ENCODE results near the gene NEU1. TPM values are rescaled to one million over a fixed set of nuclear protein-coding genes. Genes with fewer than 3 reads are reported as not detected.
"Not testable (repeated sequence)": the region's sequence is repeated elsewhere in the genome, so short reads cannot be mapped to it uniquely, and the experiment has no call there.

The NEU1 gene
- total and polyA plus RNA-seq, 2 donors (not counting 1 experiment from before 2014, with no cell fraction given), result 25.3 to 35.1 TPM

DNA sequence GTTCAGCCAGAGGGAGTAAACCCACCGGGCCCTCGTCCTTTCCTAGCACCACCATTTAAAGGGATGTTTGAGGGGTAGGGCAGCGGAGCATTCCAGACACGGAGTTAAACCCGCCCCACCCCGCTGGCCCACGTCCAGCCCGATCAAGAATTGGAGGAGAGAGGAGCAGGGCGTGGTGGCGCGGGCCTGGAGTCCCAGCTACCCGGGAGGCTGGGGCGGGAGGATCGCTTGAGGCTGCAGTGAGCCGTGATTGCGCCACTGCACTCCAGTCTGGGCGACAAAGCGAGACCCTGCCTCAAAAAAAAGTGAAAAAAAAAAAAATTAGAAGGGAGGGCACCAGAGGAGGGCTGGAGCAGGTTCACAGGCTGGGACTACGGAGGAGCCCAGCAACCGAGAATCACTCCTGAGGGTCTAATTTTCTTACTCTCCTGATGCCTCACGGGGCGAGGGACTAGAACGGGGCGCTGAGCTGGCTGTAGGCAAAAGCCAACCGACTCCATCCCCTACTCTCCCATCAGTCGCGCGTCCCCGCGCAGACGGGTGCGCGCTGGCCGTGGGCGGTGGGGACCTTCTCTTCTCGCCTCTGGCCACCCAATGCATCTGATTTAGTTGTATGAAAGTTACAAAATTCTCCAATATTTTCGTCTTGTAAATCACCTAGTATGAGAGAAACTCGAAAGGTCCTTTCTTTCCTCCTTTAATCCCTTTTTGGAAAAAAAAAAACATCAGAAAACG is 41.2 kb downstream of the NEU1 start:
- peak overlapping the region; percentile 98 for H3K27ac Mint-ChIP-seq
- ChIA-PET CTCF (interaction anchor here (0.7 kb wide), 1 partner anchor 9 kb away, joined by 3 read pairs; no protein-coding TSS in a partner anchor), POLR2A (interaction anchor here (0.6 to 1.2 kb wide), 5 partner anchors 16 to 169 kb away, joined by 3 to 8 read pairs (median 5); partner anchors contain the start of genes BAG6 and VARS1)
- DNase-seq (no peak), ATAC-seq (ENCODE audit: low read depth) (peak; percentile 52)
- Histone ChIP-seq H3K36me3 (replicated peaks in 1 of 2; ENCODE audit: control extremely low read depth in 1 of 2, control insufficient read depth in 1 of 2, extremely low read depth in 1 of 2, insufficient read depth in 2 of 2, low read length in 1 of 2) (no peaks in the 10 kb centered on the region), H3K9me3 (ENCODE audit: control extremely low read depth in 1 of 3, control insufficient read depth in 2 of 3, insufficient read depth in 1 of 3, low read length in 2 of 3) (no peaks in the 10 kb centered on the region), H4K20me1 (ENCODE audit: control insufficient read depth, insufficient read depth, low read length, poor library complexity, severe bottlenecking) (no peaks in the 10 kb centered on the region), H3K27me3 (replicated peaks in 1 of 4; ENCODE audit: control extremely low read depth in 1 of 4, control insufficient read depth in 3 of 4, insufficient read depth in 4 of 4, low read length in 3 of 4) (no peaks in the 10 kb centered on the region), H3K4me3 (ENCODE audit: control extremely low read depth in 1 of 5, extremely low read depth in 1 of 5, insufficient read depth in 1 of 5, low read depth in 2 of 5, low read length in 4 of 5) (peak overlapping the region; percentile 59 to 79 (median 77)), H3K27ac (ENCODE audit: low read length in 2 of 2) (peak overlapping the region; percentile 77 to 78), H3K4me1 (ENCODE audit: control insufficient read depth in 2 of 2, insufficient read depth in 2 of 2, low read length in 2 of 2) (peaks cover 26 to 41% of the 10 kb centered on the region in 2 donors), H3K9ac (ENCODE audit: low read length) (peak overlapping the region; percentile 75), H3K4me2 (replicated peaks; ENCODE audit: low read depth, low read length, poor library complexity, severe bottlenecking) (peak overlapping the region; percentile 83), H3K79me2 (ENCODE audit: control insufficient read depth, insufficient read depth, low read length) (no peaks in the 10 kb centered on the region), H2AFZ (ENCODE audit: insufficient read depth, low read depth, low read length, poor library complexity, severe bottlenecking) (peak overlapping the region; percentile 84)
- WGBS (ENCODE audit: insufficient coverage), result 16% methylated on average over 19 of the region's 39 CpGs
- TF ChIP-seq, protein P1, sequence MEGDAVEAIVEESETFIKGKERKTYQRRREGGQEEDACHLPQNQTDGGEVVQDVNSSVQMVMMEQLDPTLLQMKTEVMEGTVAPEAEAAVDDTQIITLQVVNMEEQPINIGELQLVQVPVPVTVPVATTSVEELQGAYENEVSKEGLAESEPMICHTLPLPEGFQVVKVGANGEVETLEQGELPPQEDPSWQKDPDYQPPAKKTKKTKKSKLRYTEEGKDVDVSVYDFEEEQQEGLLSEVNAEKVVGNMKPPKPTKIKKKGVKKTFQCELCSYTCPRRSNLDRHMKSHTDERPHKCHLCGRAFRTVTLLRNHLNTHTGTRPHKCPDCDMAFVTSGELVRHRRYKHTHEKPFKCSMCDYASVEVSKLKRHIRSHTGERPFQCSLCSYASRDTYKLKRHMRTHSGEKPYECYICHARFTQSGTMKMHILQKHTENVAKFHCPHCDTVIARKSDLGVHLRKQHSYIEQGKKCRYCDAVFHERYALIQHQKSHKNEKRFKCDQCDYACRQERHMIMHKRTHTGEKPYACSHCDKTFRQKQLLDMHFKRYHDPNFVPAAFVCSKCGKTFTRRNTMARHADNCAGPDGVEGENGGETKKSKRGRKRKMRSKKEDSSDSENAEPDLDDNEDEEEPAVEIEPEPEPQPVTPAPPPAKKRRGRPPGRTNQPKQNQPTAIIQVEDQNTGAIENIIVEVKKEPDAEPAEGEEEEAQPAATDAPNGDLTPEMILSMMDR (IDR thresholded peaks at IDR 0.05), result no peak
- TF ChIP-seq EZH2 (IDR thresholded peaks at IDR 0.05; ENCODE audit: borderline replicate concordance, insufficient read depth, low read depth, low read length, poor library complexity, severe bottlenecking), result no peak
- H3K4me3 Mint-ChIP-seq, result peak overlapping the region; percentile 89
- H3K4me1 Mint-ChIP-seq, result peaks cover 29% of the 10 kb centered on the region
- intact Hi-C loops (cut with micrococcal nuclease), result no loop called here
- no peaks in the 10 kb centered on the region for H3K27me3 Mint-ChIP-seq
- H3K9me3 Mint-ChIP-seq (ENCODE audit: insufficient read depth), result no peaks in the 10 kb centered on the region

- H3K36me3 ChIP-seq (replicated peaks in 1 of 2; ENCODE audit: control extremely low read depth in 1 of 2, control insufficient read depth in 1 of 2, extremely low read depth in 1 of 2, insufficient read depth in 2 of 2, low read length in 1 of 2); intact Hi-C loops (cut with micrococcal nuclease); H3K4me3 Mint-ChIP-seq; DNase-seq; H3K9me3 Mint-ChIP-seq (ENCODE audit: insufficient read depth); H3K9me3 ChIP-seq (ENCODE audit: control extremely low read depth in 1 of 3, control insufficient read depth in 2 of 3, insufficient read depth in 1 of 3, low read length in 2 of 3); H3K4me2 ChIP-seq (replicated peaks; ENCODE audit: low read depth, low read length, poor library complexity, severe bottlenecking); H3K9ac ChIP-seq (ENCODE audit: low read length); ATAC-seq (ENCODE audit: low read depth); H3K27ac Mint-ChIP-seq; H2AFZ ChIP-seq (ENCODE audit: insufficient read depth, low read depth, low read length, poor library complexity, severe bottlenecking); H3K27ac ChIP-seq (ENCODE audit: low read length in 2 of 2); H3K27me3 ChIP-seq (replicated peaks in 1 of 4; ENCODE audit: control extremely low read depth in 1 of 4, control insufficient read depth in 3 of 4, insufficient read depth in 4 of 4, low read length in 3 of 4); H4K20me1 ChIP-seq (ENCODE audit: control insufficient read depth, insufficient read depth, low read length, poor library complexity, severe bottlenecking); H3K79me2 ChIP-seq (ENCODE audit: control insufficient read depth, insufficient read depth, low read length); H3K27me3 Mint-ChIP-seq; H3K4me3 ChIP-seq (ENCODE audit: control extremely low read depth in 1 of 5, extremely low read depth in 1 of 5, insufficient read depth in 1 of 5, low read depth in 2 of 5, low read length in 4 of 5): not testable (repeated sequence)
- WGBS (ENCODE audit: insufficient coverage), result 96% methylated on average over 7 of the region's 10 CpGs
- ChIA-PET POLR2A (interaction anchor here (0.7 kb wide), 1 partner anchor 90 kb away, joined by 11 read pairs; no protein-coding TSS in a partner anchor), CTCF (interaction anchor here (0.9 to 1.5 kb wide), 3 partner anchors 68 to 93 kb away, joined by 3 to 7 read pairs (median 4); no protein-coding TSS in a partner anchor)
- H3K4me1 ChIP-seq (ENCODE audit: control insufficient read depth in 2 of 2, insufficient read depth in 2 of 2, low read length in 2 of 2), result peaks cover 24 to 33% of the 10 kb centered on the region in 2 donors
- peaks cover 25% of the 10 kb centered on the region for H3K4me1 Mint-ChIP-seq
Measured at GRCh38 chr6:31820399-31820798, 42.2 kb downstream of the NEU1 start.
